ENCODE data around the gene CTRB1. TPM values are rescaled to one million over a fixed set of nuclear protein-coding genes. Genes with fewer than 3 reads are reported as not detected.

The CTRB1 gene
- total RNA-seq, 4 donors from 2014 or later = not detected

DNA sequence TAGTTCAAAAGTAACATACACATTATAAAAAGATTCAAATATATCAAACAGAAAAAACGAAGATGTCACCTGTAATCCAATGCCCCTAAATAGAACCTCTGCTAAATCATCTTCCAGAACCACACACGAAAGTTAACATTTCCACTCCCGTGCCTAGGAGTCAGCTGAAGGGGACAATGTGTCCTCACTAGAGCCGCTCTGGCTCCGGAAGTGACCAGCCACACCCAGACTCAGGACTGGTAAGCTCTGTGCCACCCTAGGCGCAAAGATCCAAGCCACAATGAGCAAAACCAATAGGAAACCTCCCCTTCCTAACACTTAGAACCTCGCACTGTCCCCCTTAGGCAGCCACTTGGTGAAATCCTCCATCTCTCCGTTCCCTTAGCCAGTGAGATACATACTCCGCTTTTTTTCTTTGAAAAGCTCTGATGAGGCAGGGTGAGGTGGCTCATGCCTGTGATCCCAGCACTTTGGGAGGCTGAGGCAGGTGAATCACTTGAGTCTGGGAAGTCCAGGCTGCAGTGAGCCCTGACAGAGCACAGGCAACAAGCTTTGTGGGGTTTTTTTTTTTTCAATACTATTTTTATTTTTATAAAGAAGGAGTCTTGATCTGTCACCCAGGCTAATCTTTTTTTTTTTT is 11.8 kb downstream of the CTRB1 start:
- H3K4me1 ChIP-seq = peaks cover 0 to 23% (median 11%) of the 10 kb centered on the region in 3 donors
- H3K27ac ChIP-seq = no peak overlapping the region
- peaks cover 5% of the 10 kb centered on the region for H3K27me3 ChIP-seq
- ATAC-seq = no peak
- 74 to 80% methylated on average over 2 to 7 of the region's 9 CpGs for WGBS, 2 donors (ENCODE audit: low coverage in 1 of 2)
- H3K9me3 ChIP-seq = no peaks in the 10 kb centered on the region
- TF ChIP-seq, protein P1, sequence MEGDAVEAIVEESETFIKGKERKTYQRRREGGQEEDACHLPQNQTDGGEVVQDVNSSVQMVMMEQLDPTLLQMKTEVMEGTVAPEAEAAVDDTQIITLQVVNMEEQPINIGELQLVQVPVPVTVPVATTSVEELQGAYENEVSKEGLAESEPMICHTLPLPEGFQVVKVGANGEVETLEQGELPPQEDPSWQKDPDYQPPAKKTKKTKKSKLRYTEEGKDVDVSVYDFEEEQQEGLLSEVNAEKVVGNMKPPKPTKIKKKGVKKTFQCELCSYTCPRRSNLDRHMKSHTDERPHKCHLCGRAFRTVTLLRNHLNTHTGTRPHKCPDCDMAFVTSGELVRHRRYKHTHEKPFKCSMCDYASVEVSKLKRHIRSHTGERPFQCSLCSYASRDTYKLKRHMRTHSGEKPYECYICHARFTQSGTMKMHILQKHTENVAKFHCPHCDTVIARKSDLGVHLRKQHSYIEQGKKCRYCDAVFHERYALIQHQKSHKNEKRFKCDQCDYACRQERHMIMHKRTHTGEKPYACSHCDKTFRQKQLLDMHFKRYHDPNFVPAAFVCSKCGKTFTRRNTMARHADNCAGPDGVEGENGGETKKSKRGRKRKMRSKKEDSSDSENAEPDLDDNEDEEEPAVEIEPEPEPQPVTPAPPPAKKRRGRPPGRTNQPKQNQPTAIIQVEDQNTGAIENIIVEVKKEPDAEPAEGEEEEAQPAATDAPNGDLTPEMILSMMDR (IDR thresholded peaks at IDR 0.05) = no peak
- H3K36me3 ChIP-seq = peaks cover 0 to 75% of the 10 kb centered on the region in 2 donors
- no peak overlapping the region for H3K4me3 ChIP-seq

DNA sequence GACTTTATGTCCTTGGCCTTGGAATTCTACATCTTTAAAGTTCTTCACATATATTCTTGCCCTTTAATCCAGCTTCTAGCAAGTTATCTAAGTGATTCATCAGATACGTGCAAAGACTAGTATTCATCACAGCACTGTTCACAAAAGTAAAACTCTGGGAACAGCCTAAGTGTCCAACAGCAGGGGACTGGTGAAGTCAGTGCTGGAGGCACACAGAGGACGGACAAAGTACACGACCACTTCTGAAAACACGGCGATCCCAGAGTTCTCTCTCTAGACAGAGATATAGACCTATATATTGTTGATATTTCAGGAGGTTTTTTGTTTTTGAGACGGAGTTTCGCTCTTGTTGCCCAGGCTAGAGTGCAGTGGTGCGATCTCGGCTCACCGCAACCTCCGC is 12.8 kb downstream of the CTRB1 start:
- TF ChIP-seq POLR2AphosphoS5 (IDR thresholded peaks at IDR 0.05) (no peak), EP300 (IDR thresholded peaks at IDR 0.05) (no peak), POLR2A (IDR thresholded peaks at IDR 0.05) (no peak)
- TF ChIP-seq, protein P1 (IDR thresholded peaks at IDR 0.05) = no peak
- 85 to 87% methylated on average over 9 to 11 of the region's 11 CpGs for WGBS, 2 donors (ENCODE audit: low coverage in 1 of 2)
- Histone ChIP-seq H3K27ac (no peak overlapping the region), H3K36me3 (peaks cover 0 to 85% of the 10 kb centered on the region in 2 donors), H3K4me1 (peaks cover 0 to 27% (median 11%) of the 10 kb centered on the region in 3 donors), H3K9me3 (no peaks in the 10 kb centered on the region), H3K4me3 (no peak overlapping the region), H3K27me3 (no peaks in the 10 kb centered on the region)
- no peak for ATAC-seq

DNA sequence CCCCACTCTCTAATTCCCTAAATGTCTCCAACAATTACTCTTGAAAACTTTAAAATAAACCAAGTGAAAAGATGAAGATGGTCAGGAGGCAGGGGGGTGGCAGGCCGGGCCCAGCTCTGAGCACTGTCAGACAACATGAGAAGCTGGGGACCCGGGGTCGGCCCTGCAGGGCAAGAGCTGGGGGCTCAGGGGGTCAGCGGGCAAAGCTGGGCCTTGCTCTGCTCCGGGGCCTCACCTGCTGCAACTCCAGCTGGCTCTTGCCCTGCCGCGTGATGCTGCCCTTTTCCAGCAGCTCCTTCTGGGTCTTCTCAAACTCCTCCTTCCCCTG is 14.8 kb downstream of the CTRB1 start:
- Histone ChIP-seq H3K36me3 (peaks cover 0 to 80% of the 10 kb centered on the region in 2 donors), H3K27me3 (no peaks in the 10 kb centered on the region), H3K4me3 (no peak overlapping the region), H3K9me3 (no peaks in the 10 kb centered on the region), H3K4me1 (peaks cover 5 to 47% (median 26%) of the 10 kb centered on the region in 3 donors), H3K27ac (peak overlapping the region in 3 of 4 donors; percentile 68 to 71 (median 71))
- TF ChIP-seq POLR2A (IDR thresholded peaks at IDR 0.05) (no peak), EP300 (IDR thresholded peaks at IDR 0.05) (no peak), POLR2AphosphoS5 (IDR thresholded peaks at IDR 0.05) (no peak)
- TF ChIP-seq, protein P1 (IDR thresholded peaks at IDR 0.05) = no peak
- no peak for ATAC-seq
- 17% methylated on average over 2 of the region's 7 CpGs; no CpG with 5 or more reads in 1 of the 2 donors for WGBS, 2 donors (ENCODE audit: low coverage in 1 of 2)

DNA sequence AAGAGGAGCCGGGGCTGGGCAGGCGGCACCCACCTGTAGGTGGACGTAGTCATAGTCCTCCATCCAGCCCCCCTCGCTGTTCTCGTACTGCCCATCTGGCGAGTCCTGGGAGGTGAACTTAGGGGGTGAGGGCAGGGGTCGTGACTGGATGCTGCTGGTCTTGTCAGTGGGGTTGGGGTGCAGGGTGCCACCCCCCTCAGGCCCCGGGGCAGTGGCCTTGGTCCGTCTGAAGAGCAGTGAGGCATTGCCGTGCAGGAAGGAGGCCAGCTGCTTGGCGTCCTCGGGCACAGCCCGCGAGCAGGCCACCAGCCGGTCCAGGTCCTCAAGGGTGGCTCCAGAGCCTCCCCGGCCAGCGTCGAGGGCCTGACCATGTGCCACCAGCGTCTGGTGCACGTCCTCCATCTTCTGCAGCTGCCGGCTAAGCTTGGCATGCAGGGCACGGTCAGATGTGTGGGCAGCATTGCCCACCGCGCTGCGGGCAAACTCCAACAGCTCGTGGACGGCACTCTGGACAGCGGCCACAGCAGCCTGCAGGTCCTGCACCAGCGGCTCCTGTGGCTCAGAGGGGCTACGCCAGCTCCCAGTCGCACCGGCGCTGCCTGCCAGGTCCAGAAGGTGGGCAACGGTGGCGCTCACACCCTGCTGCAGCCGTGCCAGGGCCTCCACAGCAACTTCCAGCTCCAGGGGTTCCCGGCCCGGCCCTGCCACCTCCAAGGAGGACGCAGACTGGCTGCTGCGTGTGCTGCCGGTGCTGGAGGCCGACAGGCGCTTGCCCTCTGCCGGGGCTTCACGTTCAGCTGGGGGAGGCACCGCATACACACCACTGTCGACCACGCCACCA is 16.3 kb downstream of the CTRB1 start:
- Histone ChIP-seq H3K9me3 (no peaks in the 10 kb centered on the region), H3K4me3 (no peak overlapping the region), H3K27me3 (no peaks in the 10 kb centered on the region), H3K4me1 (peaks cover 5 to 62% (median 41%) of the 10 kb centered on the region in 3 donors), H3K27ac (peak overlapping the region in 2 of 4 donors; percentile 68 to 71), H3K36me3 (peaks cover 0 to 65% of the 10 kb centered on the region in 2 donors)
- TF ChIP-seq POLR2A (IDR thresholded peaks at IDR 0.05) (no peak), POLR2AphosphoS5 (IDR thresholded peaks at IDR 0.05) (no peak), EP300 (IDR thresholded peaks at IDR 0.05) (no peak)
- TF ChIP-seq, protein P1 (IDR thresholded peaks at IDR 0.05) = no peak
- WGBS, 2 donors (ENCODE audit: low coverage in 1 of 2) = no CpG with 5 or more reads among the region's 48 CpGs
- ATAC-seq = no peak

Measured in gastroesophageal sphincter (tissue), 4 donors.